Mammary microvascular endothelial cell (primary cell): ENCODE data around the gene ADRA2B. TPM values are rescaled to one million over a fixed set of nuclear protein-coding genes. Genes with fewer than 3 reads are reported as not detected.

Experiments used
- total RNA-seq: library from RNA; depleted of rRNA; stranded (reverse); fragments of >200 nt; gene quantifications from 2 replicates; pipeline ENCODE4 v1.2.3, GENCODE V29; 2015

The ADRA2B gene
- total RNA-seq, result not detected in 2 replicates

DNA sequence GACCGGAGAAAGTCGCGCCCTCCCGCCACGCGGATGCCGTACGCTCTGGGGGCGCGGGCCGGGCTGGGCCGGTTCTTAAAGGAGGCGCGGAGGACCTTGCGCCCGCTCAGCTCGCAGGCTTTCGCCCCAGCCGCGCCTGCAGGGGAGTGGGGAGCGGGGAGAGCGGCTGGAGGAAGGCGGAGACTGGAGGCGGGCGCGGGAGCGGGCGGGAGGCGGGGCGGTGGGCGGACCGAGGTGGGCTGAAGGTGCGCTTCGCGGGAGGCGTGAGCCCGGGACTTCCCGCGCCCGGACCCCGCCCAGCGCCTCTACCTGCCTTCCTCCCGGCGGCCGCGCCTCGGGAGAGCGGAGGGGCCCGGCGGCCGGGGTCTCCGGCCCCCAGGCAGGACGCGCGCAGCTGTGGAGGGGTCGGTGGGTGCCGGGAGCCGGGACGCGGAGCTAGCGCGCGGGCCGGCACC lies at the start of gene ADRA2B:
Gene ADRA2B, minus strand, starts transcription at position 148 of the 455 bp plus-strand sequence. CDS start 422 bp downstream, outside the sequence.

DNA sequence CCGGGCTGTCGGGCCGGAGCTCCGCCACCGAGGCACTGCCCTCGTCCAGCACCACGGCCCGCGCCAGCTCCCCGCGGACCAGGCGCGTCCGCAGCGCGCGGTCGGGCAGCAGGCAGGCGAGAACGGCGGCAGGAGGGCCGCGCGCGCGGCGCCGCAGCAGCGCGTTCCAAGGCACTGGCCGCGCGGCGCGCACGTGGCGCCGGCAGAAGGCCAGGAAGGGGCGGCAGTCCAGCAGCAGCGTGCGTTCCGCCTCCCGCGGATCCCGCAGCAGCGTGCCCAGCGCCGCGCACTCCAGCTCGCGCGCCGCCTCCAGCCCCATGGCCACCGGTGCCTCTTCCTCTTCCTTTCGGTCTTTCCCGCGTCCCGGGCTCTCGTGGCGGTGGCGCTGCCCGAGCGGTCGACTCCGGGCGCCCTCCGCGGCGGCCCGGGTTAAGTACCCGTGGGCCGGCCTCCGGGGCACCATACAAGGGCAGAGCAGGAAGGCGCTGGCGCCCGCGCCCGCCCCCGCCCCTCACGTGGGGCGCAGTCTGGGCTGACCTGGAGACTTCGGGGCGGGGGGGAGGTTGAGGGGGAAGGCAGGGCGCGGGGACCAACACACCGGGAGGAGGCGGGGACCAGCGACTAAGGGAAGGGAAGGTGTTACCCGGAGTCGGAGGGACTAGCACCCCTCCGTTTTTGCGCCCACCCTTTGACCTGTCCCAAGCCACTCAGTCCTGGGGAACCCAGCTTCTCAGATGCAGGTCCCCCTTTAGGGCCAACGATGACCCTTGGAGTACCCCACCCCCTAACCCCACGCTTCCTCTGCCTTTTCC lies 28.9 kb upstream of the ADRA2B start, which contains the start of gene DUSP2:
Gene DUSP2, minus strand, starts transcription at position 405 of the 812 bp plus-strand sequence. Its CDS starts 86 bp downstream, at position 319.

GRCh38 chr2:96138179-96139145 lies 22.1 kb upstream of the ADRA2B start, which contains the start of gene ASTL:
Gene ASTL, minus strand, starts transcription at chr2:96138502. Its CDS starts 66 bp downstream, at chr2:96138436.

Other genes starting within 250 kb of the ADRA2B start
- gene ANKRD36C, start 124.7 kb downstream of the ADRA2B start, total RNA-seq, result 7.9 and 9.8 TPM in 2 replicates
- gene GPAT2, start 81.7 kb downstream of the ADRA2B start, total RNA-seq, result 7.6 and 8.3 TPM in 2 replicates
- gene ASTL, start 21.9 kb upstream of the ADRA2B start, total RNA-seq, result not detected in 2 replicates
- 0.07 and 0.74 TPM in 2 replicates for gene DUSP2, start 28.9 kb upstream of the ADRA2B start, total RNA-seq
- gene STARD7, start 92.3 kb upstream of the ADRA2B start, total RNA-seq, result 113 and 123 TPM in 2 replicates
- gene TMEM127, start 149.4 kb upstream of the ADRA2B start, total RNA-seq, result 30.7 and 35.7 TPM in 2 replicates
- 91.0 and 92.4 TPM in 2 replicates for gene CIAO1, start 149.7 kb upstream of the ADRA2B start, total RNA-seq
- gene SNRNP200, start 189.0 kb upstream of the ADRA2B start, total RNA-seq, result 83.0 and 83.8 TPM in 2 replicates
- gene ITPRIPL1, start 208.7 kb upstream of the ADRA2B start, total RNA-seq, result 3.2 and 4.1 TPM in 2 replicates
- gene NCAPH, start 219.2 kb upstream of the ADRA2B start, total RNA-seq, result 32.5 and 47.8 TPM in 2 replicates